Mammary epithelial cell (primary cell): ENCODE measurements around the gene PTPN1.

Experiments
- EZH2 ChIP-seq: IDR thresholded peaks from 2 replicates; pipeline ENCODE4 v1.6.1; 2012; ENCODE audit warnings: low read length, inconsistent platforms, borderline replicate concordance
- TF ChIP-seq, protein P1 (sequence below), 2 donors: IDR thresholded peaks in 1 of 2; conservative IDR thresholded peaks in 1 of 2; 2 replicates each; pipeline ENCODE4 v1.5.1; 2011 to 2012; ENCODE audit warnings: inconsistent platforms in 2 of 2, low read length in 2 of 2, mild to moderate bottlenecking in 2 of 2, control low read depth in 1 of 2, low read depth in 1 of 2; ENCODE audit not compliant: insufficient read depth in 1 of 2; ENCODE audit errors: extremely low read depth in 1 of 2

DNA sequence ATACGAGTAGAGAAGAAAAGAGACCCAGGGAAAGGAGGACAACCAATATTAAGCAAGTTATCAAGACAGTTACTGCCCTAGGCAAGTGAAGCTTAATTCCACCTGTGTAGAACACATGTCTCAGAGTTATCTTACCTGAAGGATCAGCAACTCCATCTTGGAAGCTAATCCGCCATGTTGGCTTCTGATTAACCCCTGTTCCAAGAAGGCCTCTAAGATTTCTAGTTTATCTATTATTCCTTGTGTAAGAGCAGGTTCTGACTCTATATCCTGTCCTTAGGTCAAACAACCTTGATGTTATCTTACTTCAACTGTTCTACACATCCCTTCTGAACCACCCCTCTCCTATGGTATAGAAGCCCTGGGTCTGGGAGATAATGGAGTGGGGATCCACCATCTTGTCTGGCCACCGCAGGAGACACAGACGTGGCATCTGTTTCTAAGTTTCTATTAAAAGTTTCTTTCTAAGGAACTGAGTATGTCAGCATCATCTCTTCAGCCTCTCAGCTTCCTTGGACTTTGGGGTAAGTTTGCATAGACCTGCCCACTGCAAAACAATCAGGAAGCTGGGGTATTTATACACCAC is 27.7 kb upstream of the PTPN1 start:
- TF ChIP-seq, protein P1, sequence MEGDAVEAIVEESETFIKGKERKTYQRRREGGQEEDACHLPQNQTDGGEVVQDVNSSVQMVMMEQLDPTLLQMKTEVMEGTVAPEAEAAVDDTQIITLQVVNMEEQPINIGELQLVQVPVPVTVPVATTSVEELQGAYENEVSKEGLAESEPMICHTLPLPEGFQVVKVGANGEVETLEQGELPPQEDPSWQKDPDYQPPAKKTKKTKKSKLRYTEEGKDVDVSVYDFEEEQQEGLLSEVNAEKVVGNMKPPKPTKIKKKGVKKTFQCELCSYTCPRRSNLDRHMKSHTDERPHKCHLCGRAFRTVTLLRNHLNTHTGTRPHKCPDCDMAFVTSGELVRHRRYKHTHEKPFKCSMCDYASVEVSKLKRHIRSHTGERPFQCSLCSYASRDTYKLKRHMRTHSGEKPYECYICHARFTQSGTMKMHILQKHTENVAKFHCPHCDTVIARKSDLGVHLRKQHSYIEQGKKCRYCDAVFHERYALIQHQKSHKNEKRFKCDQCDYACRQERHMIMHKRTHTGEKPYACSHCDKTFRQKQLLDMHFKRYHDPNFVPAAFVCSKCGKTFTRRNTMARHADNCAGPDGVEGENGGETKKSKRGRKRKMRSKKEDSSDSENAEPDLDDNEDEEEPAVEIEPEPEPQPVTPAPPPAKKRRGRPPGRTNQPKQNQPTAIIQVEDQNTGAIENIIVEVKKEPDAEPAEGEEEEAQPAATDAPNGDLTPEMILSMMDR (conservative IDR thresholded peaks at IDR 0.05 in 1 of 2, IDR thresholded peaks at IDR 0.05 in 1 of 2; ENCODE audit: extremely low read depth in 1 of 2, insufficient read depth in 1 of 2, low read depth in 1 of 2, low read length in 2 of 2) = no peak
- TF ChIP-seq EZH2 = no peak
